Activated CD4-positive, alpha-beta T cell treated with anti-CD3 and anti-CD28 coated beads, Interleukin-2, amount 50 U/mL, for 24 hours (primary cell): ENCODE results near the gene RBMS1.
A peak's percentile ranks its signal among the peaks of the same experiment; 100 is the strongest.

Experiments used
- DNase-seq, 2 donors: peaks; one replicate each; pipeline ENCODE4 v3.0.0-alpha.2; 2020; ENCODE audit warnings: low read depth in 1 of 2, low spot score in 1 of 2

The RBMS1 gene

GRCh38 chr2:160411167-160411566, 82.4 kb downstream of the RBMS1 start:
- no peak for DNase-seq

- DNase-seq: no peak
Measured at GRCh38 chr2:160409480-160409879, 84.1 kb downstream of the RBMS1 start.

- no peak for DNase-seq
Measured at GRCh38 chr2:160408959-160409291, 84.7 kb downstream of the RBMS1 start.

GRCh38 chr2:160408173-160408958, 85.2 kb downstream of the RBMS1 start:
- DNase-seq: no peak

GRCh38 chr2:160407393-160408172, 86.0 kb downstream of the RBMS1 start:
- peak in 1 of 2 donors; percentile 36 for DNase-seq

GRCh38 chr2:160406591-160407392, 86.8 kb downstream of the RBMS1 start:
- DNase-seq: peak; percentile 35 to 74

- no peak for DNase-seq
Measured at GRCh38 chr2:160405077-160405867, 88.3 kb downstream of the RBMS1 start.

- DNase-seq: no peak
Measured at GRCh38 chr2:160402997-160403979, 90.3 kb downstream of the RBMS1 start.

- no peak for DNase-seq
Measured at GRCh38 chr2:160402501-160402900, 91.1 kb downstream of the RBMS1 start.

- DNase-seq: no peak
Measured at GRCh38 chr2:160401895-160402294, 91.7 kb downstream of the RBMS1 start.

GRCh38 chr2:160399880-160400279, 93.7 kb downstream of the RBMS1 start:
- no peak for DNase-seq

- DNase-seq: no peak
Measured at GRCh38 chr2:160397530-160397865, 96.1 kb downstream of the RBMS1 start.

GRCh38 chr2:160394153-160394552, 99.5 kb downstream of the RBMS1 start:
- DNase-seq: no peak

- DNase-seq: no peak
Measured at GRCh38 chr2:160392201-160392600, 101.4 kb downstream of the RBMS1 start.

- DNase-seq: no peak
Measured at GRCh38 chr2:160390544-160391455, 102.8 kb downstream of the RBMS1 start.

- DNase-seq: no peak
Measured at GRCh38 chr2:160389875-160390274, 103.7 kb downstream of the RBMS1 start.

- DNase-seq: no peak
Measured at GRCh38 chr2:160388464-160389263, 104.9 kb downstream of the RBMS1 start.
